Parietal lobe (tissue), 1 donor: Measurements from ENCODE around the gene CDK4. TPM values are rescaled to one million over a fixed set of nuclear protein-coding genes. Genes with fewer than 3 reads are reported as not detected.

ENCODE experiments used
- total RNA-seq: library from RNA; depleted of rRNA; stranded (reverse); fragments of >200 nt; gene quantifications from one replicate; pipeline ENCODE4 v1.2.3, GENCODE V29; 2014

Gene CDK4
- total RNA-seq: 55.4 TPM

DNA sequence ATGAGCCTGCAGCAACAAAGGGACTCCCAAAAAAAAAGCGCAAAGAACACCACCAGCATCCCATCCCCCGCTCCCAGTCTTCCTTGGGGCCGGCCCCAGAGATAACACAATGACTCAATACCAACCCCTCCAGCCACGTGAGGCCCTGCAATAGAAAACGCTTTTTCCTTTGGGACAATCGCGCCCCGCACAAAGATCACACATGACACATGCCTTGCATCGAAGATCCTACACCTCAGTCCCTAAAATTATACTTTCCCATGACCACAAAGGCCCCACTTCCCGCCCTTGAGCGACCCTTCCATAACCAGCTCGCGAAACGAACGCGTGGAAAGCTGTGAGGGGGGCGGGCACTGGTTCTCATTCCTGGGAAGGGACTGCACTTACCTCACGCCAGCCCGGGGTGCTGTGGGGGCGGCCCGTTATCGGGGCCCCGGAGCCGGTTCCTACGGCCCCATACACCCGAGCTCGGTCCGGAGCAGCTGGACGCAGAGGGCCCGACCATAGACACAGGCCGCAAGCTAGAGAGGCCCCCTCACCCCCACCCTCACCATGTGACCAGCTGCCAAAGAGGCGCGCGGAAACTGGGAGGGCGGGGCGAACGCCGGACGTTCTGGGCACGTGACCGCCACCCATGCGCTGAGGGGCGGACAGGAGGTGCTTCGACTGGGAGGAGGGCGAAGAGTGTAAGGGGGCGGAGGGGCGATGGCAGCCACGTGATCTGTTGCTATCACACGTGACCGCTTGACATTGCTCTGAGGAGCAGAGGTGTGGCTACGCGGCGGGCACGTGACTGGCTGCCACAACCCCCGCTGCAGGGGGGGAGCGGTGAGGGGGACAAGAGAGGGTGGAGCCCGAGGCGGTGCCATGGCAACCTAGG lies at the start of gene CDK4:
CDK4 (minus strand) TSS at position 523 of the 880 bp plus-strand sequence. CDS start 593 bp downstream, outside the sequence.

DNA sequence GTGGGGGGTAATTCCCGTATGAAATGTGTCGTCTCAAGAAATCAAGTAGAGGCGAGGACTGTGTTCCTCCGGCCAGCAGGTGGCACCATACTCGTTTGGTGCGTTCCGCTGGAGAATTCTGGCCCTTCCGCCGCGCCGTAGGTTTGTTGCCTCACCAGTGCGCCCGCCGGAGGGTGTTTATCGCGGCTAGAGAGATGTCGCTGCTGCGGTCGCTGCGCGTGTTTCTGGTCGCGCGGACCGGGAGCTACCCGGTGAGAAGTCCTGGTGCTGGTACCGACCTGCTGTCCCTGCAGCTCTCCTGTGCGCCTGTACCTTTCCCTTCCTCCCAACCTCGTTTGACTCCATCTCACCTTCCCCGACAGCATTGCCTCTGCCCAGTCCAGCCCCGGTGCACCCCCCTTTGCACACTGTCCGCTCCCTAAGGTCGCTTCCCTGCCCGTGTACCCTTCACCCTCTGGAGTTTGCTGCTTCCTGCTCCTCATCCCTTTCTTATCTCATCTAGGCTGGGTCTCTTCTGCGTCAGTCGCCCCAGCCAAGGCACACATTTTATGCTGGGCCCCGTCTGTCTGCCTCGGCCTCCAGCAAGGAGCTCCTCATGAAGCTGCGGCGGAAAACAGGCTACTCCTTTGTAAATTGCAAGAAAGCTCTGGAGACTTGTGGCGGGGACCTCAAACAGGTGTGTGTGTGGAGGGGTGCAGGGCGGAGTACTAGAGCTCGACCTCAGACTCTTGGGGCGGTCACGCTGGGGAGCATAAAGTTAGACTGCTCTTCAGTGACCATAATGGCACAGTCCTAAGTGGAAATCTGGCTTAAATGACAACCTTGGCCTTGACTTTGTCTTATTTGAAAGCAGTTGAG lies 30.7 kb upstream of the CDK4 start, which contains the start of gene TSFM:
TSFM (plus strand) TSS at position 180 of the 858 bp plus-strand sequence; CDS start at position 195, 15 bp downstream.

DNA sequence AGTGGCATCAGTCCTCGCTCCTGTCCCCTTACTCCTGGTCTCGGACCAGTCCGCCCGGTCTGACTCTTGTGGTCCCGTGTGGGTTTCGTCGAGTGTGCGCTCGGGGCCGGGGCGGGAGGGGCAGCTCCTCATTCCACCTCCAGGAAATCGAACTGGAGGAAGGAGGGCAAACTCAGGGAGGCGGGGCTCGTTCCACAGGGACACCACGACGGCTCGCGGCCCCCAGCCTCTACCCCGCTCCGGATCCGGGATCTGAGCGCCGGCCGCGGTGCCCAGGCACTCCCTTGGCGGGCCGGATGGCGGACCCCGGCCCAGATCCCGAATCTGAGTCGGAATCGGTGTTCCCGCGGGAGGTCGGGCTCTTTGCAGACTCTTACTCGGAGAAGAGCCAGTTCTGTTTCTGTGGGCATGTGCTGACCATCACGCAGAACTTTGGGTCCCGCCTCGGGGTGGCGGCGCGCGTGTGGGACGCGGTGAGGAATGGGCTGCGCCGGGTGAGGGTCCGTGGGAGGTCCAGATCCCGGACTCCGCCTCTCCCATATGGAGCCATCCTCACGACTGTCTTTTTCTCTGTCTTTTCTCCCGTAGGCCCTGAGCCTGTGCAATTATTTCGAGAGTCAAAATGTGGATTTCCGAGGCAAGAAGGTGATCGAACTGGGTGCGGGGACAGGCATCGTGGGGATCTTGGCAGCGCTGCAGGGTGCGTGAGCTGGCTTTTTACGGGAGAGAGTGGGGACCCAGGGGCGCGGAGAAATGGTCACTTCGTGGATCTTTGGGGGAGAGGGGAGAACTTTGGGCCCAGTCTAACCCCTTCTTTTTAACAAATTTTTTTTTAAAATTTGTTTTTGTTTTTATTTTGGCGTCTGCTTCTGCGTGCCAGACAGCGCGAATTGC lies 20.6 kb upstream of the CDK4 start, which contains the start of gene EEF1AKMT3:
EEF1AKMT3 (plus strand) TSS at position 186 of the 894 bp plus-strand sequence; CDS start at position 297, 111 bp downstream.

DNA sequence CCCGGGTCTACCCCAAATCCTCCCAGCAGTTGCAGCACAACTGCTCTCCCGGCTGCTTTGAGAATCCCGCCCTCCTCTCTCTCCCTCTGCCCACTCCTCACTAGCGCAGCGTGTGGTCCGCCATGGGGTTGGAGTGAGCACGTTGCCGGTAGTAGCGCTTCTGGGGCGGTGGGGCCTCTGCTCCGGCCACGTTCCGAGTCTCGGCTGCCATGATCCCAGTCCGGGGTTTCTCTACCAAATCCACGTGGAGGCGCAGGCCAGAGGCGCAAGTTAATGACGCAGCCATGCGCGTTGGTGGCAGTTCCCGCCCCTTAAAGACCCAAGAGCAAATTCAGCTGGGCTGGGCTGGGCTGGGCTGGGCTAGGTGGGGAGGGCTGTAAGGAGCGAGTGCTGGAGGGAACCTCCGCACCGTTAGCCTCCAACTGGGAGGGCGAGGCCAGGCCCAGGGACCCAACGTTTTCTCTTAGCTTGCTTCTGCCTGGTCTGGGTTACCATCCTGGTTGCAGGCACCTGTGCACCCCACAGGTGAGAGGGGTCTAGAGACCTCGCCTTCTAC lies 19.8 kb upstream of the CDK4 start, which contains the start of gene METTL1:
METTL1 (minus strand) TSS at position 233 of the 556 bp plus-strand sequence; CDS start at position 211, 22 bp downstream.

DNA sequence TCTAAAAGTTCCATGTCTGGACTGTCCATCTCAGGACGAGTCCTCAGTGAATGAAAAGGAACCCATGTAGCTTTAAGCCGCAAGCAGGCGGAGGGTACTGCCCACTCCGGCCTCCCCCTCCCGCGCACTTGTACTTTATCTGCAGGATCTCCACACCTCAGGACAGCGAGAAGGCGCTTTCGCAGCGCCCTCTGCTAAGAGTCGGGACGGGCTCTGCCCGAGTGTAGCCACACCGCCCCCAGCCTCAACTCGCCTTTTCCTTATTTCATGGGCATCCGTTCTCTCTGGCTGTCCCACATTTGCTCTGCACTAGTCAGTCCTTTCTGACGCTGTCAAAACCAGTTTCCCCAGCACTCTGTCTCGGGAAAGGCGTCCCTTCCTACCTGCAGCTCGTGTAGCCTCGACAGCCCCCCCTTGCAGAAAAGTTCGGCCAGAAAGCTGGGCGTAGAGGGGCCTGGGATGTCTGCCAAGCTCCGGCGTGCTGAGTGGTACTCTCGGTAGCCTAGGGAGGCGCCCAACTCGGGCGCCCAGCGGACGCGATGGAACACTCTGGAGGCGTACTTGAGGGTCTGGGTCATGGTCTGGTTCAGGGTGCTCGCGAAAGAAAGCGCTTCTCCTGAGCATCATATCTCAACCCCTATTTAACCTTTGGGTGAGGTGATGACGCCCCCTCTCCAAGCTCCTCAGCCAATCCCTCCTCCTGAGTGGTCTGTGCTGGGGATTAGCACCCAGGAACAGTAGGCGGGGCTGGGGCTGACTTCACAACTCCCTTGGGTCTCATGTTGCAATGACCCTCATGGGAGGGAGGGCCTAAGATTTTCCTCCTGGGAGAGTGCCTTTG lies 14.6 kb upstream of the CDK4 start, which contains the start of gene CYP27B1:
CYP27B1 (minus strand) TSS at position 615 of the 841 bp plus-strand sequence; CDS start at position 578, 37 bp downstream.

DNA sequence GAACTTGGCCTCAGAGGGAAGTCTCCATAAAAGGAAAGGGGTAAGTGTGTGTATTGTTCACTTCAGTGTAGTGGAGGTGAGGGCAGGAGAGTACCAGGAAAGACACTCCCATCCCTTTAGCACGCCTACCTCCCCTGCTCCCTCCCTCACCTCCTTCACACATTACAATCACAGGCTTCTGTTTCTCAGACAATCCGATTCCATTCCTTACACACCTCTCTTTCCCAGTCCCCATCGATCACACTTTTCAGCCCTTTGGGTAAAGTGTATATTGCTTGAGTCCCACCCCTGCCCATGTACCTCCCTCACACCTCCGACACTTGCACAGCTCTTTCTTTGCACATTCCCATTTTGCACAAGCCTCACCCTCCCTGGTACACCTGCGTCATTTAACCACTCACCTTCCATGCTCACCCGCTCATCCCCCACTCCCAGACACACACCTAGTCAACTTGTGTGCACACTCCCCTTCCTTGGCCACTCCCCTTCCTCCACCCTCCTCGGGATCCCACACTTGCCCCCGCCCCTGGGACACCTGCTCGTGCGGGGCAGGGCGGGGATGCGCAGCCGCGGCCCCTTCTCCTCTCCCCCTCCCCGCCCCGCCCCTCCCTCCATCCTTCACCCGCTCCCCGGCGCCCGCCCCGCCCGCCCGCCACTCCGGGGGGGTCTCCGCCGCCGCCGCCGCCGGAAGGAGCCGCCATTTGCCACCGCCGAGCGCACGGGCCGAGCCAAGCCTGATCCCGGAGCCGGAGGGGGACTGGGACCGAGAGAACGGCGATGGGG lies 2.5 kb upstream of the CDK4 start, which contains the start of gene MARCHF9:
MARCHF9 (plus strand) TSS at position 693 of the 783 bp plus-strand sequence. CDS start 426 bp downstream, outside the sequence.

DNA sequence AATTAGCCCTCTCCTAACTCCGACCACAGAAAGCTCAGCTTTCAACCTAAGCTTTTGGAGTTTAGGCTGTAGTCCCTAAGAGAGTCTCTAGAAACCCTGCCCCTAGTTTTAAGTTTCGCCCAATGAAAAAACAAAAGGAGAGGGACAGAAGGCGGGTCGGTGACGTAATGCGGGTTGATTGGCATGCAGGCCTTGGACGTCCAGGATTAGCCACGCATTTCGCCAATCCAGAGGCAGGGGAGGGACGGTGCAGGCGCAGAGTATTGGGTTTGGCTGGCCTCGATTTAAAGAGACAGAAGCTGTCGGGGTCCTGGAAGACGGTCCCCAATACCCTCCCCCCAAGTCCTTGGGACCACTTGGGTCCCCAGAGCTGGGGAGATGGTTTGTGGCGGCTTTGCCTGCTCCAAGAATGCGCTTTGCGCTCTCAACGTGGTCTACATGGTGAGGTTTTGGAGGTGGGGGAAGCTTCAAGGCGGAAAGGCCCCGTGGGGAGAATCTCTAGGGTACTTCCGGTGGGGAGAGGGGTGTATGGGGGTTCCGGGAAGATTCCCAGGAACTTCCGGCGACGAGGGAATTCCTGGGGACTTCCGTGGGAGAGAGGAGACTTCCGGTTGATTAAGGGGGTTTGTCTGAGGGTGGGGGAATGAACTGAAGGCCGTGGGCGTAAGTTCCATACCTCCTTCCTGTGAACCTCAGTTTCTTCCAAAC lies 7.2 kb downstream of the CDK4 start, which contains the start of gene TSPAN31:
TSPAN31 (plus strand) TSS at position 263 of the 708 bp plus-strand sequence; CDS start at position 379, 116 bp downstream.

DNA sequence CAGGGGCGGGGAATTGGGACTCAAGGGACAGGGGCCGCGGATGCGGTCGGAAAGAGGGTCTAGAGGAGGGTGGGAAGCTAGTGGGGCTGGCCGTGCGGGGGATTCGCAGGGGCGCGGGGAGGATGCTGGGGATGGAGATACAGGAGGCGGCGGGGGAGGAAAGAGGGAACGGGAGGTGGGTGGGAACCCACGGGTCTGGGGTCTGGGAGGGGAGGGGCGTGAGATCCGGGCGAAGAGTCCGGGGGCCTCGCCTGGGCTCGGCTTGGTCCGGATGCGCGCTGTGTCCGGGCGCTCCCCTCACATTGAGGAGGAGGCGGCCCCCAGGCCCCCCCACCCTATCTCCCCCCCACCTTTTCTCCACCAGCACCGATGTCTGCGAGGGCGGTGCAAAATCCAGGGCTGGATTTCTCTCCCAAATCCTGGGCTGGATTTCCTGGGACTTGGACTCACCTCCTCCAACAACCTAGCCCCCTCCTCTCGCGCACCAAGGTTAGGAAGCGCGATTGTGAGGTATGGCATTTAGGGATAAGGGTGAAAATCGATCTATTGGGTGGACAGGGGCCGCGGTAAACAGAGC lies 13.4 kb downstream of the CDK4 start, which contains the start of gene AGAP2:
AGAP2 (minus strand) TSS at position 82 of the 577 bp plus-strand sequence. CDS start 496 bp downstream, outside the sequence.

Other genes with a start within 250 kb of the CDK4 start
- 3.8 TPM for gene DDIT3, start 231.8 kb downstream of the CDK4 start, total RNA-seq
- 6.3 TPM for gene MBD6, start 229.5 kb downstream of the CDK4 start, total RNA-seq
- gene DCTN2, start 205.1 kb downstream of the CDK4 start, total RNA-seq: 153 TPM
- 97.0 TPM for gene KIF5A, start 202.3 kb downstream of the CDK4 start, total RNA-seq
- gene PIP4K2C, start 161.1 kb downstream of the CDK4 start, total RNA-seq: 13.8 TPM
- 81.7 TPM for gene DTX3, start 147.5 kb downstream of the CDK4 start, total RNA-seq
- 40.7 TPM for gene ARHGEF25, start 140.9 kb downstream of the CDK4 start, total RNA-seq
- 103 TPM for gene B4GALNT1, start 119.1 kb downstream of the CDK4 start, total RNA-seq
- gene OS9, start 58.2 kb downstream of the CDK4 start, total RNA-seq: 115 TPM
- 40.7 TPM for gene AGAP2, start 13.6 kb downstream of the CDK4 start, total RNA-seq
- gene TSPAN31, start 7.3 kb downstream of the CDK4 start, total RNA-seq: 25.7 TPM
- 18.8 TPM for gene MARCHF9, start 2.8 kb upstream of the CDK4 start, total RNA-seq
- gene CYP27B1, start 14.8 kb upstream of the CDK4 start, total RNA-seq: 0.94 TPM
- gene METTL1, start 19.8 kb upstream of the CDK4 start, total RNA-seq: 2.8 TPM
- gene EEF1AKMT3, start 20.3 kb upstream of the CDK4 start, total RNA-seq: 2.5 TPM
- gene TSFM, start 30.5 kb upstream of the CDK4 start, total RNA-seq: 24.1 TPM
- gene AVIL, start 66.4 kb upstream of the CDK4 start, total RNA-seq: 4.4 TPM
- 45.1 TPM for gene CTDSP2, start 94.4 kb upstream of the CDK4 start, total RNA-seq
- gene ATP23, start 189.3 kb upstream of the CDK4 start, total RNA-seq: 7.5 TPM